SU-DHL-6 (cell line): ENCODE data around the gene MYL2.

Source experiments
- EZH2phosphoT487 ChIP-seq: fragments of 200-600 bp; sonication (generic), shearing (Covaris generic); conservative IDR thresholded peaks from 2 replicates; pipeline ENCODE4 v1.6.1; 2018; ENCODE audit warnings: mild to moderate bottlenecking, antibody characterized with exemption, low read length, moderate library complexity, mixed read lengths
- TF ChIP-seq, protein P1 (sequence below): fragments of 200-600 bp; sonication (generic); IDR thresholded peaks from one replicate; pipeline ENCODE4 v1.5.1; 2017; ENCODE audit warnings: antibody characterized with exemption, mild to moderate bottlenecking, low read length, moderate library complexity; ENCODE audit not compliant: insufficient read depth, poor library complexity, severe bottlenecking

- TF ChIP-seq, protein P1, sequence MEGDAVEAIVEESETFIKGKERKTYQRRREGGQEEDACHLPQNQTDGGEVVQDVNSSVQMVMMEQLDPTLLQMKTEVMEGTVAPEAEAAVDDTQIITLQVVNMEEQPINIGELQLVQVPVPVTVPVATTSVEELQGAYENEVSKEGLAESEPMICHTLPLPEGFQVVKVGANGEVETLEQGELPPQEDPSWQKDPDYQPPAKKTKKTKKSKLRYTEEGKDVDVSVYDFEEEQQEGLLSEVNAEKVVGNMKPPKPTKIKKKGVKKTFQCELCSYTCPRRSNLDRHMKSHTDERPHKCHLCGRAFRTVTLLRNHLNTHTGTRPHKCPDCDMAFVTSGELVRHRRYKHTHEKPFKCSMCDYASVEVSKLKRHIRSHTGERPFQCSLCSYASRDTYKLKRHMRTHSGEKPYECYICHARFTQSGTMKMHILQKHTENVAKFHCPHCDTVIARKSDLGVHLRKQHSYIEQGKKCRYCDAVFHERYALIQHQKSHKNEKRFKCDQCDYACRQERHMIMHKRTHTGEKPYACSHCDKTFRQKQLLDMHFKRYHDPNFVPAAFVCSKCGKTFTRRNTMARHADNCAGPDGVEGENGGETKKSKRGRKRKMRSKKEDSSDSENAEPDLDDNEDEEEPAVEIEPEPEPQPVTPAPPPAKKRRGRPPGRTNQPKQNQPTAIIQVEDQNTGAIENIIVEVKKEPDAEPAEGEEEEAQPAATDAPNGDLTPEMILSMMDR = no peak
- no peak for TF ChIP-seq EZH2phosphoT487
Measured at GRCh38 chr12:110889361-110889760, 31.0 kb downstream of the MYL2 start.
